ENCODE results near the gene EVPL. TPM values are rescaled to one million over a fixed set of nuclear protein-coding genes. Genes with fewer than 3 reads are reported as not detected.
A peak's percentile ranks its signal among the peaks of the same experiment; 100 is the strongest.
"Not testable (repeated sequence)": the region's sequence is repeated elsewhere in the genome, so short reads cannot be mapped to it uniquely, and the experiment has no call there.

The EVPL gene
- total RNA-seq, 2 experiments from 2014 or later, result 0.04 to 0.16 TPM

DNA sequence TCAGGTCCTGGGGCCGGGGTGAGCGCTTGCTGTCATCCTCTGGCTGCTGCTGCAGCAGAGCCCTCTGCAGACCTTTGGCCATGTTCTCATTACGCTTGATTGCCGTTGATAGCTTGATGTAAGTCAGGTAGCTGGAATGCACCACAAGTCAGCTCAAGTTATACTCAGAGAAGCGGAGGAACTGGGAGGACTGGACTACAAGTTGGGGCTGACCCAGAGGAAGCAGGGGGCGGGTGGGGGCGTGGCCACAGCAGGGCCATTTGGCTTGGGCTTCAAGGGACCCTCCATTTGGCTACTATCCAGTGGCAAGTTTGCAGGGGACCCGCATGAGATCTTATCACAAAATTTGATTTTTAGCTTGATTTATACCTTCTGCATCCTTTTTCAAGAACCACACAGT is 19.0 kb upstream of the EVPL start:
- H3K9me3 Mint-ChIP-seq (ENCODE audit: low read depth), result no peaks in the 10 kb centered on the region
- no peak for ATAC-seq
- H3K4me1 Mint-ChIP-seq, result peaks cover 21% of the 10 kb centered on the region
- peaks cover 77% of the 10 kb centered on the region for H3K36me3 Mint-ChIP-seq (ENCODE audit: low read depth)
- no peak overlapping the region for H3K27ac Mint-ChIP-seq
- no peaks in the 10 kb centered on the region for H3K27me3 Mint-ChIP-seq
- H3K4me3 Mint-ChIP-seq, result no peak overlapping the region
- DNase-seq, result no peak
- ChIA-PET POLR2A (no interaction called here), CTCF (interaction anchor here (0.5 to 0.8 kb wide), 3 partner anchors 41 to 67 kb away, joined by 3 to 4 read pairs (median 3); no protein-coding TSS in a partner anchor)
- intact Hi-C loops (cut with DNase I, micrococcal nuclease), result no loop called here

DNA sequence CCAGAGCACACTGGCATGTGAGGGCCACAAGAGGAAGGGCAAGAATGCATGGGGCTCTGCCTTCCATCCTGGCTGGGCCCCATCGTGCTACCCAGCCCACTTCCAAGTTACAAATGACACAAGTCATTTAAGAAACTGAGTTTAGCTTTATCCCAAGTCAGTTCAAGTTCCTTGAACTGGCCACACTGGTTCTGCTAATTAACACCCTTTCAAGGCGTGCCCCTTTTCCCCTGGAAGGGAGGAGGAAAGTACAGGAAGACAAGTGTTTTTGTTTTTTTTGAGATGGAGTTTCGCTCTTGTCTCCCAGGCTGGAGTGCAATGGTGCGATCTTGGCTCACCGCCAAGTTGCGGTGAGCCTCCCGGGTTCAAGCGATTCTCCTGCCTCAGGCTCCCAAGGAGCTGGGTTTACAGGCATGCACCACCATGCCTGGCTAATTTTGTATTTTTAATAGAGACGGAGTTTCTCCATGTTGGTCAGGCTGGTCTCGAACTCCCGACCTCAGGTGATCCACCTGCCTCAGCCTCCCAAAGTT is 17.4 kb upstream of the EVPL start:
- H3K27ac Mint-ChIP-seq; H3K9me3 Mint-ChIP-seq (ENCODE audit: low read depth); ATAC-seq; H3K4me3 Mint-ChIP-seq; H3K27me3 Mint-ChIP-seq; H3K4me1 Mint-ChIP-seq; DNase-seq; intact Hi-C loops (cut with DNase I, micrococcal nuclease): not testable (repeated sequence)
- H3K36me3 Mint-ChIP-seq (ENCODE audit: low read depth), result peaks cover 71% of the 10 kb centered on the region
- POLR2A ChIA-PET, result interaction anchor here (0.7 kb wide), 1 partner anchor 26 kb away, joined by 3 read pairs; no protein-coding TSS in a partner anchor
- CTCF ChIA-PET, result interaction anchor here (1.2 kb wide), 1 partner anchor 30 kb away, joined by 3 read pairs; no protein-coding TSS in a partner anchor

DNA sequence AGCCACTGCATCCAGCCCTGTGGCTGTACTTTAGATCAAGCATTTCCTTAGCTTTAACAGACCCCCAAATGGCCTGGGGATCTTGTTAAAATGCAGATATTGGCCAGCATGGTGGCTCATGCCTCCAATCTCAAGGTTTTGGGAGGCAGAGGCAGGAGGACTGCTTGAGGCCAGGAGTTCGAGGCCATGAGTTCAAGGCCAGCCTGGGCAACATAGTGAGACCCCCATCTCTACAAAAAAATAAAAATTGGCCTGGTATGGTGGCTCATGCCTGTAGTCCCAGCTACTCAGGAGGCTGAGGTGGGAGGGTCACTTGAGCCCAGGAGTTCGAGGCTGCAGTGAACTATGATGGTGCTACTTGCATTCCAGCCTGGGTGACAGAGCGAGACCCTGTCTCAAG is 15.8 kb upstream of the EVPL start:
- ATAC-seq; POLR2A ChIA-PET; DNase-seq; H3K9me3 Mint-ChIP-seq (ENCODE audit: low read depth); intact Hi-C loops (cut with DNase I, micrococcal nuclease); H3K27me3 Mint-ChIP-seq; H3K4me3 Mint-ChIP-seq; H3K27ac Mint-ChIP-seq; H3K4me1 Mint-ChIP-seq: not testable (repeated sequence)
- H3K36me3 Mint-ChIP-seq (ENCODE audit: low read depth), result peaks cover 73% of the 10 kb centered on the region
- CTCF ChIA-PET, result interaction anchor here (1.4 kb wide), 1 partner anchor 257 kb away, joined by 3 read pairs; no protein-coding TSS in a partner anchor

DNA sequence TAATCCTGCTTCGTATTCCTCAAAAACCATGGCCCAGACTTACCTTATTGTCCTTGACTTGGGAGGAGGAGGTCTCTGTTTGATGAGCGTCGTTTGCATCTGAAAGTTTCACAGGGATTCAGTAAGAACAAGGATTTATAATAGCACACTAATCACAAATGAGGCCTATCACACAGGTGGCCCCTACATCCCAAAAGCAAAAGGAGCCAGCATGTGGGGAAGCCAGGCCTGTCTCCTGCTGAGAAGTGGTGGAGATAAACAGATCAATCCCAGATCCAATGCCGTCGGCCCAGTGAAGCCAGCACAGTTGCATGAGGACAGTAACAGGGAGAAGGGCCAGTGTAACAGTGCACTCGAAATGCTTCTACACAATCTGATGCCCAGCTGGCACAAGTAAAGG is 13.3 kb upstream of the EVPL start:
- DNase-seq (no peak), ATAC-seq (no peak)
- CTCF ChIA-PET, result interaction anchor here (0.9 to 1.7 kb wide), 2 partner anchors 23 to 26 kb away, joined by 4 to 6 read pairs; no protein-coding TSS in a partner anchor
- no peak overlapping the region for H3K27ac Mint-ChIP-seq
- intact Hi-C loops (cut with DNase I, micrococcal nuclease), result no loop called here
- H3K4me3 Mint-ChIP-seq, result no peak overlapping the region
- H3K9me3 Mint-ChIP-seq (ENCODE audit: low read depth), result no peaks in the 10 kb centered on the region
- H3K27me3 Mint-ChIP-seq, result no peaks in the 10 kb centered on the region
- H3K4me1 Mint-ChIP-seq, result peaks cover 3% of the 10 kb centered on the region
- H3K36me3 Mint-ChIP-seq (ENCODE audit: low read depth), result peaks cover 62% of the 10 kb centered on the region
- POLR2A ChIA-PET, result no interaction called here

GRCh38 chr17:76039121-76039520 is 12.0 kb upstream of the EVPL start:
- Mint-ChIP-seq H3K36me3 (ENCODE audit: low read depth) (peaks cover 49% of the 10 kb centered on the region), H3K27ac (no peak overlapping the region), H3K4me1 (peaks cover 3% of the 10 kb centered on the region), H3K4me3 (no peak overlapping the region), H3K27me3 (no peaks in the 10 kb centered on the region), H3K9me3 (ENCODE audit: low read depth) (no peaks in the 10 kb centered on the region)
- intact Hi-C loops (cut with DNase I, micrococcal nuclease), result no loop called here
- DNase-seq, result no peak
- ChIA-PET CTCF (no interaction called here), POLR2A (no interaction called here)
- no peak for ATAC-seq

- ATAC-seq, result no peak
- no peak for DNase-seq
- H3K27ac Mint-ChIP-seq, result peak overlapping the region; percentile 51
- ChIA-PET CTCF (interaction anchor here (0.7 to 1.5 kb wide), 3 partner anchors 18 to 82 kb away, joined by 3 to 5 read pairs (median 5); no protein-coding TSS in a partner anchor), POLR2A (no interaction called here)
- H3K36me3 Mint-ChIP-seq (ENCODE audit: low read depth), result peaks cover 38% of the 10 kb centered on the region
- peaks cover 3% of the 10 kb centered on the region for H3K4me1 Mint-ChIP-seq
- H3K9me3 Mint-ChIP-seq (ENCODE audit: low read depth), result no peaks in the 10 kb centered on the region
- intact Hi-C loops (cut with DNase I, micrococcal nuclease), result no loop called here
- no peak overlapping the region for H3K4me3 Mint-ChIP-seq
- no peaks in the 10 kb centered on the region for H3K27me3 Mint-ChIP-seq
Measured at GRCh38 chr17:76038050-76038449, 10.9 kb upstream of the EVPL start.

DNA sequence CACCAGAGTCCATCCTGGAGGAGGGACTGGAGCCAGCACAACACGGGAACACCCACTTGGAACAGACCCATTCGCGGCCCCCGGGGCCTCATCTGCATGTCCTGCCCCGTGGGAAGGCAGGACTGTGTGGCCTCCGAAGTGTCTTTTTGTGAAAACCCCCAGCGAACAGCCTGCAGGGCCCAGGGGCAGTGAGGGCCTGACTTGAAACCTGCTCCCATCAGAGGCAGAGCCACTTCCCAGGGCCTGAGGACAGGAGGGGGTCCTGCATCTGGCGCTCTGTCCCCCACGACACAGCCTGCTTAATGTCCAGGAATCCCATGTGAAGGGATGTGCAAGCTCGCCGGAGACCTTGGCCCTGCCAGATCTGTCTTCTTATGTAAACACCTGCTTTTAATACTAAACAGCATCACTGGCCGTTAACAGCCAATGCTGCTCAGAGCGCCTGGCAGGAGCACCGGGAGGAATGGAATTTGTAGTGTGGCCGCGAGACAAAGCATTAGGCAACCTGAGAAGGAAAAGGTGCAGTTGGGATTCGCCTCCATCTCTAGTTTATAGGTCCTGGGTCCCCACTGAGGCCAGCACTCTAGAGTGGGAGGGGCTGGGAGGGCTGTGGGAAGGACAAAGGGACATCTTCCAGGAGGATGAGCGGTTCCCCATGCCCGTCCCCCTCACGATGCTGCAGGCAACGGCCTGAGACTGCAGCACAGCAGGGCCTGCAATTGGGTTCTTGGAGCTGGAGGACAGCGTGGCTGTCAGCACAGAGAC is 9.6 kb upstream of the EVPL start:
- ATAC-seq, result no peak
- intact Hi-C loops (cut with DNase I, micrococcal nuclease), result no loop called here
- H3K4me1 Mint-ChIP-seq, result peaks cover 3% of the 10 kb centered on the region
- ChIA-PET CTCF (interaction anchor here (0.6 to 0.7 kb wide), 2 partner anchors 140 to 182 kb away, joined by 3 to 4 read pairs; partner anchors contain the start of gene TRIM65), POLR2A (no interaction called here)
- H3K27ac Mint-ChIP-seq, result no peak overlapping the region
- H3K36me3 Mint-ChIP-seq (ENCODE audit: low read depth), result peaks cover 30% of the 10 kb centered on the region
- H3K4me3 Mint-ChIP-seq, result no peak overlapping the region
- H3K27me3 Mint-ChIP-seq, result no peaks in the 10 kb centered on the region
- no peak for DNase-seq
- no peaks in the 10 kb centered on the region for H3K9me3 Mint-ChIP-seq (ENCODE audit: low read depth)

- no peak overlapping the region for H3K4me3 Mint-ChIP-seq
- peaks cover 18% of the 10 kb centered on the region for H3K36me3 Mint-ChIP-seq (ENCODE audit: low read depth)
- H3K4me1 Mint-ChIP-seq, result peaks cover 6% of the 10 kb centered on the region
- intact Hi-C loops (cut with DNase I, micrococcal nuclease), result no loop called here
- no peaks in the 10 kb centered on the region for H3K9me3 Mint-ChIP-seq (ENCODE audit: low read depth)
- POLR2A ChIA-PET, result no interaction called here
- no peaks in the 10 kb centered on the region for H3K27me3 Mint-ChIP-seq
- CTCF ChIA-PET, result interaction anchor here (0.6 to 2.5 kb wide), 4 partner anchors 20 to 356 kb away, joined by 3 to 6 read pairs (median 4); partner anchors contain the start of gene CDK3
- DNase-seq, result no peak
- ATAC-seq, result no peak
- H3K27ac Mint-ChIP-seq, result no peak overlapping the region
Measured at GRCh38 chr17:76034428-76035350, 7.6 kb upstream of the EVPL start.

DNA sequence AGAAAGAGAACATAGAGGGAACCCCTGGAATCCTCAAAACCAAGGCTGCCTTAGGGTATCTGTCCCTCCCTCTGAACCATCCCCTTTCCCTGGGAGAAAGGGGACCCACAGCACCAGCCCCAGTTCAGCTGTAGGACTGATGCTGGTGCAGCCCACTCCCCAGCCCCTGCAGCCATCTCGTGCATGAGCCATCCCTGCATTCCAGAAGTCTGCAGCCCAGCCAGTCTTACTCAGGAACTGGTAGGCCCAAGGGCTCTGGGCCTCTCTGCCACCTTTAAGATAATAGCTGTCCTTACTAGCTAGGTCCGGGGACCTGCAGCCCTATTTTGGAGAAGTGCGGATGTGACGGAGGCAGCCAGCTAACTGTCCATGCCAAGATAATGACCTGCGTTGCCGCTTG is 6.0 kb upstream of the EVPL start:
- intact Hi-C loops (cut with DNase I, micrococcal nuclease), result no loop called here
- H3K27me3 Mint-ChIP-seq, result no peaks in the 10 kb centered on the region
- no peak overlapping the region for H3K4me3 Mint-ChIP-seq
- DNase-seq (no peak), ATAC-seq (no peak)
- no peak overlapping the region for H3K27ac Mint-ChIP-seq
- H3K4me1 Mint-ChIP-seq, result peaks cover 14% of the 10 kb centered on the region
- POLR2A ChIA-PET, result no interaction called here
- H3K9me3 Mint-ChIP-seq (ENCODE audit: low read depth), result no peaks in the 10 kb centered on the region
- CTCF ChIA-PET, result interaction anchor here (0.5 to 1.1 kb wide), 8 partner anchors 17 to 1222 kb away, joined by 3 to 5 read pairs (median 4); partner anchors contain the start of gene CDK3
- peaks cover 3% of the 10 kb centered on the region for H3K36me3 Mint-ChIP-seq (ENCODE audit: low read depth)

DNA sequence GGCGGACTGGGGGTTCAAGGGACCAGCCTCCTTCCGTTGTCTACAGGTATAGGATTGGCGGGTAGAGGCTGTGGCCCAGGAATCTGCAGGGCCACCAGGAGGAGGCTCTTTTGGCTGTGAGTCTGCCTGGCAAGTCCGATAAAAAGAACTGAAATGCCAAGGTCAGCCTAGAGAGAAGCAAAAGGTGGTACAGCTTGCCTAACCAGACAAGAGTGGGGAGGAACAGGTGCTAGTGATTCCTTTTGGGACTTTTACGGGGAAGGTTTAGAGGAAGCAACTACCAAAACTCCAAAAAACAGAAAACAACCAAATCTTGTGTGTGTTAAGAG is 5.6 kb upstream of the EVPL start:
- Mint-ChIP-seq H3K36me3 (ENCODE audit: low read depth) (no peaks in the 10 kb centered on the region), H3K27ac (no peak overlapping the region), H3K4me3 (no peak overlapping the region), H3K9me3 (ENCODE audit: low read depth) (no peaks in the 10 kb centered on the region), H3K27me3 (no peaks in the 10 kb centered on the region), H3K4me1 (peaks cover 14% of the 10 kb centered on the region)
- ChIA-PET POLR2A (interaction anchor here (0.9 kb wide), 1 partner anchor 239 kb away, joined by 5 read pairs; no protein-coding TSS in a partner anchor), CTCF (interaction anchor here (0.5 to 1.1 kb wide), 6 partner anchors 16 to 679 kb away, joined by 3 to 4 read pairs (median 3); no protein-coding TSS in a partner anchor)
- intact Hi-C loops (cut with DNase I, micrococcal nuclease), result no loop called here
- ATAC-seq, result no peak
- no peak for DNase-seq

Data from activated CD4-positive, alpha-beta T cell treated with anti-CD3 and anti-CD28 coated beads for 36 hours (primary cell).